ENCODE results near the gene APOBEC3B. TPM values are rescaled to one million over a fixed set of nuclear protein-coding genes. Genes with fewer than 3 reads are reported as not detected.

The APOBEC3B gene
- total RNA-seq: under 1 TPM in 1 of 2 donors, not detected in 1; 0.90 TPM

DNA sequence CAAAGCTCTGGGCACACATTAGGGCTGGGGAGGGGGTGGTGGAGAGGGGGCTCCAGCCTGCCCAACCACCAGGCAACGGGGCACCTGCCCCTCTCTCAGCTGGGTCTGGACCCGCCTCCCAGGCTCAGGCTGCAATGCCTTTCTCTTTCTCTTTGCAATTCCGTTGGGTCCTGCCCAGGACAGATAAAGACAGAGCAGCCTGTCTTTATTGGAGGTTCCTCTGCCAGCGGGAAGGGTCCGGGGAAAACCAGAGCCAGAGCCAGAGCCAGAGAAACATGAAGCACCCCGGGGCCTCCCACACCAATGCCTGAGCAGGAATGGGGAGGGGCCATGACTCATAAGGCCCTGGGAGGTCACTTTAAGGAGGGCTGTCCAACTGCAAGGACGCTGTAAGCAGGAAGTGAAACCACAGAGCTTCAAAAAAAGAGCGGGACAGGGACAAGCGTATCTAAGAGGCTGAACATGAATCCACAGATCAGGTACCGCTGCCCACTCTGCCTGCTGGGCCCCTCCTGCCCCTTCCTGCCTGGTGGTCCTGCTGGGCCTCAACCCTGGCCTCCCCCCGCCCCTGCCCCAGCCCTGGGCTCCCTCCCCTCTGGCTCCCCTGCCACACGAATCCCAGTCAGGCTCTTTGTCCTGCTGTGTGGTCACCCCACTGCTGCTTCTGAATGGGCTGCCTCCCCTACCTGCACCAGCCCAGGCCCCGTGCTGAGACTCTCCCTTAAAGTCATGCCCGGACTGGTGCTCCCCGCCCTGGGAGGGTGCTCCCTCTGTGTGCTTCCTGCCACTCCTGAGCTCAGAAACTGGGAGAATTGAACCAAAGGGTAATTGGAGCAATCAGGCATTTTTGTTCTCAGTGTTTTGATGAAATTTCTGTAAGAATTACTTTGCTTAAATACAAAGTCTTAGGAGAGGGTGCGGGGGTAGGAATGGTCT is at the start of gene APOBEC3B:
Gene APOBEC3B, plus strand, starts transcription at position 356 of the 936 bp plus-strand sequence. Its CDS starts 107 bp downstream, at position 463.
- H3K4me1 ChIP-seq: no peaks in the 10 kb centered on the region
- H3K4me3 ChIP-seq: peak within 1 kb of the TSS in 1 of 2 donors; percentile 24
- TF ChIP-seq CTCF (IDR thresholded peaks at IDR 0.05): no peak
- DNase-seq (ENCODE audit: low spot score): peak; percentile 92
- no peaks in the 10 kb centered on the region for H3K36me3 ChIP-seq
- no peaks in the 10 kb centered on the region for H3K27me3 ChIP-seq
- no peaks in the 10 kb centered on the region for H3K9me3 ChIP-seq
- peak within 1 kb of the TSS in 1 of 2 donors; percentile 26 for H3K27ac ChIP-seq

- Histone ChIP-seq H3K27me3 (no peaks in the 10 kb centered on the region), H3K4me3 (no peak overlapping the region), H3K36me3 (no peaks in the 10 kb centered on the region), H3K27ac (no peak overlapping the region), H3K4me1 (peaks cover 0 to 4% of the 10 kb centered on the region in 2 donors), H3K9me3 (no peaks in the 10 kb centered on the region)
- DNase-seq (ENCODE audit: low spot score): no peak
- TF ChIP-seq CTCF (IDR thresholded peaks at IDR 0.05): no peak
Measured at GRCh38 chr22:38935023-38935422, 47.1 kb upstream of the APOBEC3B start.

DNA sequence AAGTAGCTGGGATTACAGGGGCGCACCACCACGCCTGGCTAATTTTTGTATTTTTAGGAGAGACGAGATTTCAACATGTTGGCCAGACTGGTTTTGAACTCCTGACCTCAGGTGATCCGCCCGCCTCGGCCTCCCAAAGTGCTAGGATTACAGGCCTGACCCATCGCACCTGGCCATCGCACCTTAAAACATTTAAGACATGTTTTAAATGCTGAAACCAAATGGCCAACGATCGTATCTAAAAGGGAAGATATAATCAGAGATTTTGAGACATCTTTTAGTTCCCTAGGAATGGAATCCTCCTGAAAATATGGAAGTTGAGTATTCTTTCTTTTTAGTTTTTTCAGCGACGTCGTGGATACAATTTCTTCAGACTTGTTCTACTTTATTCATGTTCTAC is 46.5 kb upstream of the APOBEC3B start:
- H3K36me3 ChIP-seq: no peaks in the 10 kb centered on the region
- no peak for DNase-seq (ENCODE audit: low spot score)
- no peaks in the 10 kb centered on the region for H3K27me3 ChIP-seq
- H3K4me1 ChIP-seq: peaks cover 0 to 4% of the 10 kb centered on the region in 2 donors
- H3K4me3 ChIP-seq: no peak overlapping the region
- no peaks in the 10 kb centered on the region for H3K9me3 ChIP-seq
- no peak overlapping the region for H3K27ac ChIP-seq
- no peak for TF ChIP-seq CTCF (IDR thresholded peaks at IDR 0.05)

DNA sequence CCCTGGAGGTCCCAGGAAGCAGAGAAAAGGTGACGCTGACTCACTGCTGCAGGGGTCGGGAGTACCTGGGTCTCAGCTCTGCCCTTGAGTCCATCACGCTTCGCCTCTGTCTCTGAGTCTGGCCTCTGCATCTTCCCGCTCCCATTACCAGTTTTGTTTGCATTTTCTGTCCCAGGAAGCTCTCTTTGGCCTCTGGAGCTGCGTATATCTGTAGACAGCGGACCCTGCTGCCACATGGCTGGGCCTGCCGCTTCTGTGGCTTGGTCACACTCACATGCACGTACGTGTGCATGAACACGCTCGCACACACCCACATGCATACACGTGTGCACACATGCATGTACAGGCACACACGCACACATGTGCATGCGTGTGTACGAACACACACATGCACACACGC is 45.6 kb upstream of the APOBEC3B start:
- no peak for TF ChIP-seq CTCF (IDR thresholded peaks at IDR 0.05)
- H3K27me3 ChIP-seq: no peaks in the 10 kb centered on the region

GRCh38 chr22:38937036-38937435 is 45.1 kb upstream of the APOBEC3B start:
- no peak overlapping the region for H3K4me3 ChIP-seq
- peaks cover 0 to 4% of the 10 kb centered on the region in 2 donors for H3K4me1 ChIP-seq
- no peaks in the 10 kb centered on the region for H3K27me3 ChIP-seq
- no peaks in the 10 kb centered on the region for H3K9me3 ChIP-seq
- TF ChIP-seq CTCF (IDR thresholded peaks at IDR 0.05): no peak
- no peak overlapping the region for H3K27ac ChIP-seq
- H3K36me3 ChIP-seq: no peaks in the 10 kb centered on the region
- DNase-seq (ENCODE audit: low spot score): no peak

More for the DNA sequence above, 45.6 kb upstream of the APOBEC3B start:
- Histone ChIP-seq H3K9me3 (no peaks in the 10 kb centered on the region), H3K27ac (no peak overlapping the region), H3K4me3 (no peak overlapping the region), H3K4me1 (peaks cover 0 to 4% of the 10 kb centered on the region in 2 donors), H3K36me3 (no peaks in the 10 kb centered on the region)
- DNase-seq (ENCODE audit: low spot score): no peak

All from right atrium auricular region (tissue), 2 donors.